Cardiac muscle cell (in vitro differentiated cells and primary cell): Measurements from ENCODE around the gene ARHGEF28. TPM values are rescaled to one million over a fixed set of nuclear protein-coding genes. Genes with fewer than 3 reads are reported as not detected.

Experiments used
- DNase-seq, 2 donors: peaks; one replicate each; pipeline versions ENCODE4 v3.0.0 to v3.0.0-alpha.2; 2010 to 2017; ENCODE audit warnings: low read depth in 1 of 2, low spot score in 1 of 2
- H3K27ac ChIP-seq: fragments of 200-600 bp; sonication (generic); 2 replicates; pipeline ENCODE4 v1.5.1; 2016
- H3K27me3 ChIP-seq: fragments of 200-600 bp; sonication (generic); 2 replicates; pipeline ENCODE4 v1.6.0; 2016; ENCODE audit warnings: control low read depth
- H3K36me3 ChIP-seq: fragments of 200-600 bp; sonication (generic); 2 replicates; pipeline ENCODE4 v1.5.1; 2016; ENCODE audit warnings: control low read depth
- H3K4me1 ChIP-seq: fragments of 200-600 bp; sonication (generic); 2 replicates; pipeline ENCODE4 v1.8.1; 2017; ENCODE audit warnings: low read depth, mild to moderate bottlenecking, mixed run types
- H3K4me3 ChIP-seq: fragments of 200-600 bp; sonication (generic); 2 replicates; pipeline ENCODE4 v1.5.1; 2016; ENCODE audit warnings: mild to moderate bottlenecking
- H3K9me3 ChIP-seq: fragments of 200-600 bp; sonication (generic); 2 replicates; pipeline ENCODE4 v1.5.1; 2017; ENCODE audit warnings: low read depth, mild to moderate bottlenecking, control low read depth
- polyA plus RNA-seq: library from polyadenylated mRNA; unstranded; fragments of >200 nt; fragmentation: Nextera tagmentation; extraction: Ambion mirVana; gene quantifications from 2 replicates; pipeline ENCODE4 v1.2.1, GENCODE V29; 2016
- total RNA-seq: library from RNA; depleted of rRNA; stranded (reverse); fragments of >200 nt; gene quantifications from 2 replicates; pipeline ENCODE4 v1.2.3, GENCODE V29; 2016
- TF ChIP-seq, protein P1 (sequence below): IDR thresholded peaks from 2 replicates; pipeline ENCODE4 v1.5.1; 2012; ENCODE audit warnings: low read depth, mild to moderate bottlenecking, low read length

The ARHGEF28 gene
- total and polyA plus RNA-seq, 2 experiments from 2014 or later: 0.30 TPM; not detected in 1

DNA sequence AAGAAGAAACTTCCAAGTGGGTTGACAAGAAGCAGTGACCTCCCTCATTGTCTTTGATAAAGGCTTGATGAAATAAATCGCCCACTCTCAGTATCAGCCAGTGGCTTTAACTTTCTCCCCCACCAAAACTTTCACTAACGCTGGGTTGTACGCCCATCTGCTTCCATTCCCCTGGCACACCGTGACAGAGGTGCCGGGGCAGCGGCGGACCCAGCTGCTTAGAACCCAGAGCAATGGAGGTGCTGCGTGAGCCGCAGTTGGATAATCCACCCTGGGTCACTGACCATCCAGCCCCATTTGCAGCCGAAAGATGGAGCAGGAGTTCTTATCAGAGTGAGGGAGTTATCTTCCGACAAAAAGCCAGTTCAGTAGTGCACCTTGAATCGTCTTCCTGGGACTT is 270.7 kb downstream of the ARHGEF28 start:
- H3K9me3 ChIP-seq: no peaks in the 10 kb centered on the region
- H3K36me3 ChIP-seq: no peaks in the 10 kb centered on the region
- no peaks in the 10 kb centered on the region for H3K4me1 ChIP-seq
- DNase-seq: no peak
- H3K27ac ChIP-seq: no peak overlapping the region
- no peak overlapping the region for H3K4me3 ChIP-seq
- TF ChIP-seq, protein P1, sequence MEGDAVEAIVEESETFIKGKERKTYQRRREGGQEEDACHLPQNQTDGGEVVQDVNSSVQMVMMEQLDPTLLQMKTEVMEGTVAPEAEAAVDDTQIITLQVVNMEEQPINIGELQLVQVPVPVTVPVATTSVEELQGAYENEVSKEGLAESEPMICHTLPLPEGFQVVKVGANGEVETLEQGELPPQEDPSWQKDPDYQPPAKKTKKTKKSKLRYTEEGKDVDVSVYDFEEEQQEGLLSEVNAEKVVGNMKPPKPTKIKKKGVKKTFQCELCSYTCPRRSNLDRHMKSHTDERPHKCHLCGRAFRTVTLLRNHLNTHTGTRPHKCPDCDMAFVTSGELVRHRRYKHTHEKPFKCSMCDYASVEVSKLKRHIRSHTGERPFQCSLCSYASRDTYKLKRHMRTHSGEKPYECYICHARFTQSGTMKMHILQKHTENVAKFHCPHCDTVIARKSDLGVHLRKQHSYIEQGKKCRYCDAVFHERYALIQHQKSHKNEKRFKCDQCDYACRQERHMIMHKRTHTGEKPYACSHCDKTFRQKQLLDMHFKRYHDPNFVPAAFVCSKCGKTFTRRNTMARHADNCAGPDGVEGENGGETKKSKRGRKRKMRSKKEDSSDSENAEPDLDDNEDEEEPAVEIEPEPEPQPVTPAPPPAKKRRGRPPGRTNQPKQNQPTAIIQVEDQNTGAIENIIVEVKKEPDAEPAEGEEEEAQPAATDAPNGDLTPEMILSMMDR: no peak
- no peaks in the 10 kb centered on the region for H3K27me3 ChIP-seq

DNA sequence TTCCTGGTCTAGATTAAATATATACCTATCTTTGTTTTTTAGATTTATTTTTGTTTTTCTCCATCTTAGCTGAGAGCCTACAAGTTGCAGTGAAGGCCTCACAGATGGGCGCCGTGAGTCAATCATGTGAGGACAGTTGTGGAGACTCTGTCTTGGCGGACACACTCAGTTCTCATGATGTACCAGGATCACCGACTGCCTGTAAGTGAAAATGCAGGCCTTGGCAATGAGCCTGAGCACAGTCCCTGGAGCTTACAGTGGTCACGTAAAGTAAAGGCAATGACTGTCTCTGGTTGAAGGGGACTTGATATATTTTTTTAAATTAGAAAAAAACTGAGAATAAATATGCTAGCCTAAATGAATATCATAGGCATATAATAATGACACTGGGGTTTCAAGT is 271.9 kb downstream of the ARHGEF28 start:
- TF ChIP-seq, protein P1: no peak
- Histone ChIP-seq H3K4me3 (no peak overlapping the region), H3K4me1 (no peaks in the 10 kb centered on the region), H3K36me3 (no peaks in the 10 kb centered on the region), H3K9me3 (no peaks in the 10 kb centered on the region), H3K27ac (no peak overlapping the region), H3K27me3 (no peaks in the 10 kb centered on the region)
- no peak for DNase-seq

DNA sequence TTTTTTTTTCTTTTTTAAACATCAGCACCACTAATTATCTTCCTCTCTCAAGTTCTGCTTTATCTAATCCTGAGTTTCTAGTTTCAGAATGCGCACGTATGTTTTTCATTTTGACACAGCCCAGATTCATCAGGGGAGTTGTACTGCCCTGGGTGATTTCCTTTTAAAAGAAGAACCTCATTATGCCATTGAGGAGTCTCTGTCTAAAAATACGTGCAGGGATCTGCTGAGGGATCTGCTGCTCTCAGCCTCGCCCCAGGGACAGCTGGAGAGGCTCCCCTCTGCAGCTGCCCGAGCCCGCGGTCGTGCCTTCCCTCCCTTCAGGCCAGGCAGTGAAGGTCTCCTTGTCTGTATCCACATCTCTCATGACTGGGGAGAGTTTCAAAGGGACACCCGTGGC is 273.1 kb downstream of the ARHGEF28 start:
- TF ChIP-seq, protein P1: no peak
- Histone ChIP-seq H3K27me3 (no peaks in the 10 kb centered on the region), H3K36me3 (no peaks in the 10 kb centered on the region), H3K4me1 (no peaks in the 10 kb centered on the region), H3K4me3 (no peak overlapping the region), H3K9me3 (no peaks in the 10 kb centered on the region), H3K27ac (no peak overlapping the region)
- DNase-seq: no peak

DNA sequence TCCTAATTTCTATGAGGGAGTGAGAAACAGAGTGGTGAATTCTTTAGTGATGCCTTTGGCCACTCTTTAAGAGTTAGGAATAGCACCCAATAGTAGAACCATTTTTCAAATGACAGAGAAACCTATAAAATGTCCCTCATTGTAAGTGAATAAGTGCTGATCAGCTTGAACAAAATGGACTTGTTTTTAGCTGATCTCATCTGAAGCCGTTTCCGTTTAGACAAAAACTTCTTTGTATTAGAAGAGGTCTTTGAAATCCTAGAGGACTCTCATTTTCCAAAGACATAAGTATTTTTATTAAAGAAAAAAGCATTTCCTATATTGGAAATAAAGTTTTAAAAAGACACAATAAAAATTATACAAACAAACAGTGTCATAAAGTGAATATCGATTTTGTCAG is 273.9 kb downstream of the ARHGEF28 start:
- TF ChIP-seq, protein P1: no peak
- Histone ChIP-seq H3K4me3 (no peak overlapping the region), H3K4me1 (no peaks in the 10 kb centered on the region), H3K9me3 (no peaks in the 10 kb centered on the region), H3K36me3 (no peaks in the 10 kb centered on the region), H3K27ac (no peak overlapping the region), H3K27me3 (no peaks in the 10 kb centered on the region)
- no peak for DNase-seq

DNA sequence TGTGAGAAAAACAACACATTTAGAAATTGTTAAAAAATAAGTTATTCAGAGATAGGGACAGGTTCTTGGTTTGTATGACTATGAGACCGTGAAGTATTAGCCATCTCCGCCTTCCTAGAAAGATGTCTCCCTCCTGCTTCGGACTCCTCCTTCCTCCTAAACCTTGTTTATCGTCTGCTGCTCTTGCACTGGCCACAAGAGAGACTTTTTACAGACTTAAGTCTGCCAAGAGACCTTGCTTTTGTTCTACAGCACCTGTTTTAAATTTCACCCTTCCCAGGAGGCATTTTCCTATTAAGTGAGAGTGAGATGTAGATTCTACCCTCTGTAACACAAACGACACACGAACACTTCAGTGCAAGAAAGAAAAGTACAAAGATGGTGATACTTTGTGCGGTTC is 274.6 kb downstream of the ARHGEF28 start:
- DNase-seq: no peak
- H3K4me3 ChIP-seq: no peak overlapping the region
- TF ChIP-seq, protein P1: no peak
- H3K9me3 ChIP-seq: no peaks in the 10 kb centered on the region
- no peak overlapping the region for H3K27ac ChIP-seq
- no peaks in the 10 kb centered on the region for H3K36me3 ChIP-seq
- H3K27me3 ChIP-seq: no peaks in the 10 kb centered on the region
- no peaks in the 10 kb centered on the region for H3K4me1 ChIP-seq

DNA sequence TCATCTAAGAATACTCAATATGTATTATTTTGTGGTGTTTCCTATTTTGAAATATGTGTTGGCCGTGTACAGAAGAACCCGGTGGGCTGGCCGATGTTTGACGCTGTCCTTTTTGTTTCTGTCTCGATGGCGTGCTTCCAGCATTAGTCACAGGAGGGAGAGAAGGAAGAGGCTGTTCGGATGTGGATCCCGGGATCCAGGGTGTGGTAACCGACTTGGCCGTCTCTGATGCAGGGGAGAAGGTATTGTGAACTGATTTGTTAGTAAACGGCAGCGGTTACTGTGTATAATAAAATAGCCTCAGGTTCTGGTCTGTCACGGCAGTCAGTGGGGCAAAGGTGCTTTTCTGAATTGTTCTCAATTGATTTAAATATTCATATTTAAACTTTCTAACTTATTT is 275.0 kb downstream of the ARHGEF28 start:
- TF ChIP-seq, protein P1: no peak
- Histone ChIP-seq H3K27ac (no peak overlapping the region), H3K27me3 (no peaks in the 10 kb centered on the region), H3K36me3 (no peaks in the 10 kb centered on the region), H3K4me1 (no peaks in the 10 kb centered on the region), H3K9me3 (no peaks in the 10 kb centered on the region), H3K4me3 (no peak overlapping the region)
- peak in 1 of 2 donors; percentile 86 for DNase-seq
